HG03039 (cell line): ENCODE results near the gene ERBB2.
"Not testable (repeated sequence)": the region's sequence is repeated elsewhere in the genome, so short reads cannot be mapped to it uniquely, and the experiment has no call there.

Experiments used
- ATAC-seq: cut with Tn5 transposase; IDR thresholded peaks from one replicate; pipeline ENCODE4 v1.9.1; 2021; ENCODE audit warnings: mild to moderate bottlenecking, moderate library complexity; ENCODE audit not compliant: unreplicated experiment

The ERBB2 gene

DNA sequence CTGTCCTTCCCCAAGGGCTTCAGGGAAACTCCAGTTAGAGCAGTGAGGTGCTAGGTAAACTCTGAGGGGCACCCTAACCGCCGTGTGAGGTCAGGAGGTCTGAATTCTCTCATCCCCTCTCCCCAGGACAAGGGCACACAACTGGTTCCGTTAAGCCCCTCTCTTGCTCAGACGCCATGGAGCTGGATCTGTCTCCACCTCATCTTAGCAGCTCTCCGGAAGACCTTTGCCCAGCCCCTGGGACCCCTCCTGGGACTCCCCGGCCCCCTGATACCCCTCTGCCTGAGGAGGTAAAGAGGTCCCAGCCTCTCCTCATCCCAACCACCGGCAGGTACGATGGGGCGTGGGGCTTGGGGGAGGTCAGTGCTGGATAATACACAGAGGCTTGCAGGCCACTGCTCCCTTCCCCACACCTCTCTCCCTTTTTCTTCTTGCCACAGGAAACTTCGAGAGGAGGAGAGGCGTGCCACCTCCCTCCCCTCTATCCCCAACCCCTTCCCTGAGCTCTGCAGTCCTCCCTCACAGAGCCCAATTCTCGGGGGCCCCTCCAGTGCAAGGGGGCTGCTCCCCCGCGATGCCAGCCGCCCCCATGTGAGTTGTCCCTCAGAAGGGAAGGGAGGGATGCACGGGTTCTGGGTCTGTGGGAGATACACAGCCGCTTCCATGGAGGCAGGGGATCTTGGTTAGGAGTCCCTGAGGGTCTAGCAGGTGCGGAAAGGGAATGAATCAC lies 42.4 kb downstream of the ERBB2 start:
- no peak for ATAC-seq

DNA sequence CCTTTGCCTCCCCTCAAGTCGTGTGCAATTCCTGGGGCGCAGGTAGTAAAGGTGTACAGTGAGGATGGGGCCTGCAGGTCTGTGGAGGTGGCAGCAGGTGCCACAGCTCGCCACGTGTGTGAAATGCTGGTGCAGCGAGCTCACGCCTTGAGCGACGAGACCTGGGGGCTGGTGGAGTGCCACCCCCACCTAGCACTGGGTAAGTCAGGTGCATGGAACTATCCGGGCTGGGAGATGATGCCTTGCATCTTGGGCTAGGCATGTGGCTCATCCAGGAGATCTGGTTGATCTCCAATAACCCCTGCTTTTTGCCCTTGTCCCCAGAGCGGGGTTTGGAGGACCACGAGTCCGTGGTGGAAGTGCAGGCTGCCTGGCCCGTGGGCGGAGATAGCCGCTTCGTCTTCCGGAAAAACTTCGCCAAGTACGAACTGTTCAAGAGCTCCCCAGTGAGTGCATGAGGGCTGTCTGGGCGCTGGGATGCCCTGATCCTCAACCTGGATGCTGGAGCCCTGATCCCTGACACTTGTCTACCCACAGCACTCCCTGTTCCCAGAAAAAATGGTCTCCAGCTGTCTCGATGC lies 43.1 kb downstream of the ERBB2 start:
- ATAC-seq: no peak

DNA sequence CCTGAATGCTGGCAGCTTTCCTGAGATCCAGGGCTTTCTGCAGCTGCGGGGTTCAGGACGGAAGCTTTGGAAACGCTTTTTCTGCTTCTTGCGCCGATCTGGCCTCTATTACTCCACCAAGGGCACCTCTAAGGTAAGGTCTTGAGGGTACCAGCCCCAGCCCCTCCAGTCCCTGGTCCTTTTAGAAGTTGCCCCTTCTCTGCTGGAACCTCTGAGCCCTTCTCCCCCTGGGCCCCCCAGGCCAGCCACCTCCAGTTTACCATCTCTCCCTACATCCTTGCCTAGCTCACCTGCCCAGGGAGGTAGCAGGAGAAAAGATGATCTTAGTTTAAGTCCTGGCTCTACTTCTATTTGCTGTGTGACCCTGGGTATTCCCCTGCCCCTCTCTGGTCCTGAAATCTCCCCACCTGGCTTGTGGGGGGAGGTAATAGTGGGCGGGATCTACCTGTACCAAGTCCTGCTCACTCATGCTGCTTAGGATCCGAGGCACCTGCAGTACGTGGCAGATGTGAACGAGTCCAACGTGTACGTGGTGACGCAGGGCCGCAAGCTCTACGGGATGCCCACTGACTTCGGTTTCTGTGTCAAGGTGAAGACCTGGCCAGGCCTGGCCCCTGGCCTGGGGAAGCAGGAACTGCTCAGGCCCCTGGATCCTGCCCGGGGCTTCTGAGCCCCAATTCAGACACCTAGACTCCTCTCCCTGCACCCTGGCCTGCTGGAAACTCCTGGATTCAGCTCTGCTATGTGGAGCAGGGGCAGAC lies 44.4 kb downstream of the ERBB2 start:
- no peak for ATAC-seq

DNA sequence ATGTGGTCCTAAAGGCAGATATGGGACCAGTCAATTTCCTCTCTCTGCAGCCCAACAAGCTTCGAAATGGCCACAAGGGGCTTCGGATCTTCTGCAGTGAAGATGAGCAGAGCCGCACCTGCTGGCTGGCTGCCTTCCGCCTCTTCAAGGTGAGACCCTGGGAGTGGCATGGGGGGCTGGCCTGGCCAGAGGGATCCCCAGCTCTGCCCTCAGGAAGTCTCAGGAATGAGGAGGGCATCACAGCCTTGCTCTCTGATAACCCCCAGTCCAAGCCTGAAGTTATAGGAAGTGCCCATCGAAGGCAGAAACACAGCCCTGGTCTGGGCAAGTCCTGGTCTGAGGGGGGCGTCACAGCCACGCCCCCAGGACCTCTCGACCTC lies 45.0 kb downstream of the ERBB2 start:
- ATAC-seq: no peak

DNA sequence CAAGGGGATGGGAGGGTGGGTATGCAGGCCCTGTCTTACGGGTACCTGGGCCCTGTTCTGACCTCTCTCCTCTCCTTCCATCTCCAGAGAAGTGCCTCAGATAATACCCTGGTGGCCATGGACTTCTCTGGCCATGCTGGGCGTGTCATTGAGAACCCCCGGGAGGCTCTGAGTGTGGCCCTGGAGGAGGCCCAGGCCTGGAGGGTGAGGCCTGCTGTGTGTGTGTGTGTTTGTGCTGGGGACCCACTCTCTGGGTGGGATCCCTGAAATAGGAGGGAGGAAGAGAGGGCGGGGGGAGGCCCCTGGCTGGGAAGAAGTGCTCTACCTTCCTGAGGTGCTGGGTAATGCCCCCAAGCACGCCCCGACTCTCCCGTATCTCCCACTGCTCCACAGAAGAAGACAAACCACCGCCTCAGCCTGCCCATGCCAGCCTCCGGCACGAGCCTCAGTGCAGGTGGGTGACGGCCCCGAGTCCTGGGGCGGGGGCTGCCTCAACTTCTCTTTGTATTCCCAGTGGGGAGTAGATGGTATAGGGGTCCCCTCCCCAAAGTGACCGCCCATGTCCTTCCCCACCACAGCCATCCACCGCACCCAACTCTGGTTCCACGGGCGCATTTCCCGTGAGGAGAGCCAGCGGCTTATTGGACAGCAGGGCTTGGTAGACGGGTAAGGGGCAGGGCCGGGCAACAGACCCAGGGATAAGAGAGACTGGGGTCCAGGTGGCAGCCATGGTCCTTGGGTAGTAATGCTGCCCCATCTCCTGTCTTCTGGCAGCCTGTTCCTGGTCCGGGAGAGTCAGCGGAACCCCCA lies 45.7 kb downstream of the ERBB2 start:
- no peak for ATAC-seq

DNA sequence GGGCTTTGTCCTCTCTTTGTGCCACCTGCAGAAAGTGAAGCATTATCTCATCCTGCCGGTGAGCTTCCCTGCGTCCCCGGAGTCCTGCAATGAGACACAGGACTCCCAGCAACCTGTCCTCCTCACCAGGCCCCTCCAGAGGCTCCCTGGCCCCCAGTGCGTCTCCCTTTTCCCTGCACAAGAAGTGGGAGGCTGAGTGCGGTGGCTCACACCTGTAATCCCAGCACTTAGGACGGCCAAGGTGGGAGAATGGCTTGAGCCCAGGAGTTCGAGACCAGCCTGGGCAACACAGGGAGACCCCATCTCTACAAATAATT lies 46.2 kb downstream of the ERBB2 start:
- no peak for ATAC-seq

DNA sequence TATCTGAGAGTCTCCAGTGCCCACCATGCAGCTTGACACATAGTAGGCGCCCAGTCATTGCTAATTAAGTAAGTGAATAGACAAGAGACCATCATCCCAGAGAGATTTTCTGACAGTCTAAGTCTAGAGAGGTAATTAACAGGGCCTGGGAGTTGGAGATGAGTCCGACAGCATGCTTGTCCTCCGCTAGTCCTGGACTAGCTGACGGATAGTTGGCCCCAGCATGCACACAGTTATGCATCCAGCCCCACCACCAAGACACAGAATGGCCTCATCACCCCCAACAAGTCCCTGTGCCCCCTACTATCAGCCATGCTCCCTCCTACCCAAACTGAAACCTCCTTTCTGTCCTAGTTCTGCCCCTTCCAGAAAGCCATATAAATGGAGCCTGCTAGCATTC lies 47.9 kb downstream of the ERBB2 start:
- no peak for ATAC-seq

DNA sequence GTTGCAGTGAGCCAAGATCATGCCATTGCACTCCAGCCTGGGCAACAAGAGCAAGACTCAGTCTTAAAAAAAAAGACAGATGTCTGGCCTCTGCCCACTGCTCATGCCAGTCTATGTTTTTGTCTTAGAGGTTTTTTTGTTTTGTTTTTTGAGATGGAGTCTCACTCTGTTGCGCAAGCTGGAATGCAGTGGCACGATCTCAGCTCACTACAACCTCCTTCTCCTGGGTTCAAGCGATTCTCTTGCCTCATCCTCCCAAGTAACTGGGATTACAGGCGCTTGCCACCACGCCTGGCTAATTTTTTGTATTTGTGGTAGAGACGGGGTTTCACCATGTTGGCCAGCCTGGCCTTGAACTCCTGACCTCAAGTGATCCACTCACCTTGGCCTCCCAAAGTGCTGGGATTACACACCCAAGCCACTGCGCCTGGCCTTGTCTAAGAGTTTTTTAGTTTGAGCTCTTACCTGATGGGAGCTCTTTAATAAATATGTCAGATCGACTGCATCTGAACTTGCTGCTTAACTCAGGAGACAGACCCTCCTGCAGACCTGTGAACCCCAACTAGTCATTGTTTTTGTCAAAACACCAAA lies 48.7 kb downstream of the ERBB2 start:
- ATAC-seq: not testable (repeated sequence)

DNA sequence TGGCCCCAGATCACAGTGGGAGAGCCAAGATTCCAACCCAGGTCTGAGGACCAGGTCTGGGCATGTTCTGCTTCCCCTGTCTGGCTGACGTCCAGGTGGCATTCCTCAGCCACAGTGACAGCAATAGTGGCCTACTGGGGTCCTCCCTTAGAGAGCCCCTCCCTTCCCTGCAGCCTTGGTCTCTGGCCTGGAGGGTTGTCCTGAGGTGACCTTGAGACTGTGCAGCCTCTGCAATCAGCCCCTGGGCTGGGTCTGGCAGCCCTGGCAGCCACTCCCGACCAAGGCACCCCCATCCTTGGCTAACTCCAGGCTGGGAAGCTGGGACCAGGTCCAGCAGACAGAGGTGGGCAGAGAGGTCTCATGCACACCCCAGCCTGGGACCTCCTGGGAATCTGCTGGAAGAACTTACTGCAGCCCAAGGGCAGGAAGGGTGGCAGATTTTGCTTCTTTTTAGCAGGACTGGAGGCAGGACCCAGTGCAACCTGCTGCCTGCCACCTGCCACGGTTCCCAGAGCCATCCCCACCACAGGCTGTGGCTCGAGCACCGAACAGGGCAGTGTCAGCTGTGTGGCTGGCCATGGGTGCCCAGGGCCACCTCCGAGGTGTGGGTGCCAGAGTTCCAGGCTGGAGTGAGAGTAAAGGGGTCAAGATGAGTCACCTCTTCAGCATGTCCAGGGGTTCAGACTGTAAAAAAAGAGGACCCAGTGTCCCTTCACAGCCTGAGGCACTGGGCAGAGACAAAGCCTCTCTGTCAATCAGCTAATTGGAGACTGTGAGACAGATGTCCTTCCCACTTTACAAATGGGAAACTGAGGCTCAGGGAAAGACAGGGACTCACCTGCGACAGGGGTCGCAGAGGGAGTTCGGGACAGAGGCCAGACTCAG lies 50.5 kb downstream of the ERBB2 start:
- ATAC-seq: no peak

DNA sequence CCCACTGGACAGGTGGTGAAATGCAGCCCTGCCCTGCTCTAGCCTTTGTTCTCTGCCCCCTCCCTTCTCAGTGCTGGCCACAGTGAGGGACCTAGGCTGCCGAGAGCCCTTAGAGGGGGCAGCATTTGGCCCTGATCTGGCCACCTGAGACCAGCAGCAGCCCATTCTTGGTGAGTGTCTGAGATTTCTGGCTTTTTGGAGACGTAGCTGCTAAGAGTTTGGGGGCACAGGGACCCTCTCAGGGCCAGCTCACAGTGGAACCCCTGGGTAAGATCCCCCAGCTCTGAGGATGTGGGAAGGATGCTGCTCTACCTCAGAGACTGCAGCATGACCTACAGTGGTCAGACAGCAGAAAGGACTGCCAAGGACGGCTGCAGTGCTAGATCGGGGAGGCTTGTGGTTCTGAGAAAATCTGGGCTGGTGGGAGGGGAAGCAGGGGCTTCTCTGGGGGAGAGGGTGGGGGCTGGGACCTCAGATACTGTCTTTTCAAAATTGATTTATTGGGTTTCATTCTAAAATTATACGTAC lies 51.2 kb downstream of the ERBB2 start:
- no peak for ATAC-seq

DNA sequence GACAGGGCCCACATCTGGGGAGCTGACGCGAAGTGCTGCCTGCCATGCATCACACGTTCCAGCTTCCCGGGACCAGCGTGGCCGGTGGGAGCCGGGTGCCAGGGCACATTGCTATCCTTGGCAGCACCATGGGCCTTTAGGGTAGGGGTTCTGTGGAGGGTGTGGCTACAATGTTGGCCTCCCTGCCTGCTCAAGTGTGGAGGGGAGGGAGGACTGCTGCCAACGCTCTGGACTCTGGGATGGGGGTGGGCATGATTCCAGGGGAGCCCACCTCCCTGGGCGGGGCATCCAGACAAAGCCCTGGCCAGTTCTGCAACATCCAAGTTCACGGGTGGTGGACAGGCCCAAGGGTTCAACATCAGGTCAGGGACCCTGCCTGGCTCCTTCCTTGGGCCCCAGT lies 51.8 kb downstream of the ERBB2 start:
- ATAC-seq: no peak

DNA sequence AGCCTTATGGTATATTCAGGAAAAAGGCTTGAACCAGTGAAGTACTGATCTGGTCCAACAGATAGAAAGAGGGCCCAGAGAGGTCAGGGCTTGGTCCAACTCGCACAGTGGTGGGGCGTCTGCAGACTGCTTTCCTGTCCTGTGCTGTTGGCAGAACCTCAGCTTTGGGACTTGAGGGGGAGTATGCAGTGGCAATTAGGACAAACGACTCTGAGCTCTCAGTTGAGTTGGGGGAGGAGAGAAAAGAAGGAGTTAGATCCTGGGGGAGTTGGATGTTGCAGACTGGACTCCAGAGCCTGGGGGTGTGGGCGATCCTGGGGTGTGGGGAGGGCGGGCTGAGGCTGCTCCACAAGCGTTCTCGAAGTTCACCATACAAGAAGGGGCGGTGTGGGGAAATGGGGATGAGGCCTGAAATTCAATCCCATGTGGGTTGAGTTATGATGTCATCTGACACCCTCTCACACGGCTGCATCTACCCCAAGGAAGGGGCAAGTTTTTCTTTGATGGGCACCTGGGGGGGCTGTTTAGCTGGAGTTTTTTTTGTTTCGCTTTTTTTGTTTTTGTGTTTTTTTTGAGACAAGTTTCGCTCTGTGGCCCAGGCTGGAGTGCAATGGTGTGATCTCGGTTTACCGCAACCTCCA lies 52.5 kb downstream of the ERBB2 start:
- no peak for ATAC-seq

DNA sequence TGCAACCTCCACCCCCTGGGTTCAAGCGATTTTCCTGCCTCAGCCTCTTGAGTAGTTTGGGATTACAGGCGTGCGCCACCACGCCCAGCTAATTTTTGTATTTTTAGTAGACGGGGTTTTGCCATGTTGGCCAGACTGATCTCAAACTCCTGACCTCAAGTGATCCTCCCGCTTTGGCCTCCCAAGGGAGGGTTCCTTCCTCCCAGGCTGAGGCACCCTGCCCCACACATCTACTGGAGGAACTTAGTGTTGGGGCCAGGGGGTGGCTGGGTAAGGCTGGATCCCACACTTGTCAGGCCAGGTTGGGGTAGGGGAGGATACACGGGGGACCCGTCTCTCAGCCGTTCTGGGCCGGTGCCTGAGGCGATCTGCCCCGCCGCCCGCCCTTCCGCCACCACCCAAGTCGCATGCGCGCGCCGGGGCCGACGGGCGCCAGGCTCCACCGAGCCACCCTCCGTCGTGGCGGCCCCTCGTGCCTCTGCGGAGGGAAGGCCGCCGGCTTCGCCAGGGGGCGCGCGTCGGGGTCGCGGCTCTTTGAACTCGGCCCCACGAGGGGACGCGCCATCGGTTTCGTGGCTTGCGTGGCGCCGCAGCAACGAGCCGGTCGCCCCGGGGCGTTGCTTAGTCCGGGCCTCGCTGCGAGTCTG lies 53.8 kb downstream of the ERBB2 start:
- peak; percentile 23 for ATAC-seq

DNA sequence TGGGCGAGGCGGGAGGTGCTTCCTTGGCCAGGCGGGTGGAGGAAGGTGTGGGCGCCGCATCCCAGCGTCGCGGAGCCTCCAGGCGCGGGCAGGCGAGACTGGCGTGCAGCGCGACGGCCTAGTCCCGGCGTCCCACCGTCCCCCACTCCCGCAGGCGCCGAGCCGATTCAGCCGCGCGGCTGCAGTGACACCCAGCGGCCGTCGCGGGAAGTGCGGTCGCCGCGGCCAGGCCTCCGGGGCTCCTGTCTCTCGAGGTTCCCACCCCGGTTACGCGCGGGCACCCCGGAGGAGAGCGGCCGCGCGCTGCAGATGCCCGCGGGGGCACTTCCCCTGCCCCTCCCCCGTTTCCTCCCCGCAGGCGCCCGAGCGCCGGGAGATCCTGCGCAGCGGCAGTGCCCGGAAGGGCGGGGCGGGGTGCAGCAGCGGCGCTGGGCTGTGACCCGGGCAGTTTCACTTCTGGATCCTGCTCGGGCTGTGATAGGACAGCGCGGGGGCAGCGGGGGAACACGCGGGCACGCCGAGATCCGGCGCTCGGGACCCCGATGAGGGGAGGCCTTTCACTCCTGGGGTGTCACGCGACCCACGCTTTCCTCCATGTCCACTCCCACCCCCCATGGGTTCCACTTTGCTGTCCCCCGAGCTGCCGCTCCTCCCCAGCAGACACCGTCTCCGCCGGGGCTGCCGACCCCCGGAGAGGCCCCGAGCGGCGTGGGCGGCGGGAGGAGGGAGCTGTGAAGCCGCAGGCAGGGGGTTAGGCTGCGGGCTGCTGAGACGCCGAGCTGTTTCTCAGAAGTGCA lies 54.5 kb downstream of the ERBB2 start:
- peak; percentile 49 for ATAC-seq

DNA sequence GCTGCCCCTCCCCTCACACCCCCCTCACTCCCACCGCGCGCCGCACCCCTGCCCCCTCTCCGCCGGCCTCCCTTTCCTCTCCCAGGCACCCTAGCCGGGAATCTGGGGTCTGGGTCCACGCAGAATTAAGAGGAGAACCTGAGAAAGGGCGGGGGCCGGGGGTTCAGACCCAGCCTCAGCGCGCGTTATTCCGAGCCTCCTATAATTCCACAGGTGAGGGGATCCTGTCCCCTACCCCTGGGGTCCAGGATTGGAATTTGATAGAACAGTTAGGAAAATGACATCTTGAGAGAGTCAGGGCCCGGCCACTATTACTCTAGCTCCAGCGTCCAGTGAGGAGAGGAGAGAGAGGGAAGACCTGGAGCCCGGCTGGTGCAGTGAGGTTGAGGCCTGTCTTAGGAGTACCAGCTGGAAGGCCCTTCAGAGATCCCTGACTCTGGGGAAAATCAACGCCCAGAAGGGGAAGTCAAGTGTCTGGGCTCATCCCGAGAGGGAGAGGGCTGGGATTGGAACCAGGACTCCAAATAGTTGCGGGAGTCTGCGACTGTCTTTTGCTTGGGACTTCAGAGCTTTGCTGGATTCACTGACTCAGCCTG lies 55.2 kb downstream of the ERBB2 start:
- no peak for ATAC-seq

DNA sequence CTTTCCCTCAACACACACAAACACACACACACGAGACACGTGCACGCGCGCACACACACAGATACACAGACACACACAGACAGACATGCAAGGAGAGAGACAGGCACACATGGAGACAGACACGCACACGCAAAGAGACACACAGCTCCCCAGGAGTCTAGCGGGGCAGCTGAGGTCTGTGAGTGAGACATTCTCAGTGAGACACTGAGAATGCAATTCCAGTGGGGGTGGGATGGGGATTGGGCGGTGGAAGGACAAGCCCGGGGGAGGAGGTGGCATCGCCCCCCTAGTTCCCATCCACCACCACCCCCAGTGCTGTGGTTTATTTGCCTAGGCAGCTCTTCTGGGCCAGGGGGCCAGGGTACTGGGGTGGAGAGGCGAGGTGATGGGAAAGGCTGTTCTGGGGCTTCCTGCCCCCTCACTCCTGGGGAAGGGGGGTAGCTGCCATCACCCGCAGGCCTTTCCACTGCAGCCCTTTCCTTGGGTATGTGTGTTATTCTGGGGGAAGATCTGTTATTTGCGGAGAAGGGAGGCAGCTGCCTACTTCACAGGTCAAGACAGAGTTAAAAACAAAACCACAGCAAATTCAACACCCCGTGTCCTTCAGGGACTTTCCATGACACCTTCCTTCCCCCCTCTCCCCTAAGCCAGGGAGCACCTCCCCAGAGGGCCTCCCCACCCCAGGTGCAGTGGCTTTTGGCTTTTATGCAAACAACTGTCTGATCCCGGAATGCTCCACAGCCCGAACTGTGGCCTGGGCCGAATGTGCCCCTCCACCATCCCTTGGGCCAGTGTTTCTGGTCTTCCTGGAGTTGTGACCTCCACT lies 55.9 kb downstream of the ERBB2 start:
- no peak for ATAC-seq
